ENCODE results near the gene SUMO4.

DNA sequence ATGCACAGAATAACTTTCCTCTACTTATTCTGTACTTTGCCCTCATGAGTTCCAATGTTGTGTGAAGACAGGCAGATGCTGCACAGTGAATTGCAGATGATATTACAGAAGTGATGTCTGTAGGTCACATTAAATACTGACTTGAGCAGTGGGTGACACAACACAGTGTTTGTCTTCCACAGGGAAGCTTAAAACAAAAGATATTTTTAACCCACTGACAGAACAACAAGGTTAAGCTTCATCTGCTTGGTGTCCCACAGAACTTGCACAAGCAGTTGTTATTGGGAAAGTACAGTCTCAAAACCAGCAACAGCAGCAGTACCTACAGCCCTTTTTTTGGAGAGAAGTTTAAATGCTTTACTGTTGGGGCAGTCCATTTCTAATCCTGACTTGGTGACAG lies 10.5 kb downstream of the SUMO4 start:
- no peak for TF ChIP-seq CTCF (IDR thresholded peaks at IDR 0.05)
- no peak for TF ChIP-seq EZH2 (IDR thresholded peaks at IDR 0.05; ENCODE audit: borderline replicate concordance, insufficient read depth, low read depth, low read length, poor library complexity, severe bottlenecking)
